HUES48 (cell line): ENCODE measurements around the gene TMEM131L.
"Not testable (repeated sequence)": the region's sequence is repeated elsewhere in the genome, so short reads cannot be mapped to it uniquely, and the experiment has no call there.

Experiments used
- H3K27ac ChIP-seq: one replicate; pipeline ENCODE4 v1.7.0; 2013; ENCODE audit warnings: low read depth, low read length, inconsistent platforms
- H3K27me3 ChIP-seq: 2 replicates; pipeline ENCODE4 v1.6.1; 2013; ENCODE audit warnings: mild to moderate bottlenecking, low read length; ENCODE audit not compliant: control insufficient read depth, insufficient read depth
- H3K36me3 ChIP-seq: 2 replicates; pipeline ENCODE4 v1.6.1; 2013; ENCODE audit warnings: low read length; ENCODE audit not compliant: control insufficient read depth, insufficient read depth
- H3K4me1 ChIP-seq: 2 replicates; pipeline ENCODE4 v1.6.1; 2013; ENCODE audit warnings: mild to moderate bottlenecking, low read length; ENCODE audit not compliant: control insufficient read depth, insufficient read depth
- H3K4me3 ChIP-seq: 2 replicates; pipeline ENCODE4 v1.5.1; 2013; ENCODE audit warnings: mild to moderate bottlenecking, low read depth, low read length
- H3K9ac ChIP-seq: 2 replicates; pipeline ENCODE4 v1.6.1; 2013; ENCODE audit warnings: mild to moderate bottlenecking, low read depth, low read length, moderate library complexity
- H3K9me3 ChIP-seq: 2 replicates; pipeline ENCODE4 v1.6.1; 2013; ENCODE audit warnings: low read length; ENCODE audit not compliant: control insufficient read depth, insufficient read depth

Gene TMEM131L

GRCh38 chr4:153549405-153549804 lies 83.2 kb downstream of the TMEM131L start:
- 0 out of 2 replicates have a peak, but pooled peaks cover 4% of the 10 kb centered on the region for H3K36me3 ChIP-seq
- H3K27ac ChIP-seq: no peak overlapping the region
- H3K4me3 ChIP-seq: no peak overlapping the region
- H3K9me3 ChIP-seq: no peaks in the 10 kb centered on the region
- no peaks in the 10 kb centered on the region for H3K27me3 ChIP-seq
- no peaks in the 10 kb centered on the region for H3K4me1 ChIP-seq
- H3K9ac ChIP-seq: no peak overlapping the region

DNA sequence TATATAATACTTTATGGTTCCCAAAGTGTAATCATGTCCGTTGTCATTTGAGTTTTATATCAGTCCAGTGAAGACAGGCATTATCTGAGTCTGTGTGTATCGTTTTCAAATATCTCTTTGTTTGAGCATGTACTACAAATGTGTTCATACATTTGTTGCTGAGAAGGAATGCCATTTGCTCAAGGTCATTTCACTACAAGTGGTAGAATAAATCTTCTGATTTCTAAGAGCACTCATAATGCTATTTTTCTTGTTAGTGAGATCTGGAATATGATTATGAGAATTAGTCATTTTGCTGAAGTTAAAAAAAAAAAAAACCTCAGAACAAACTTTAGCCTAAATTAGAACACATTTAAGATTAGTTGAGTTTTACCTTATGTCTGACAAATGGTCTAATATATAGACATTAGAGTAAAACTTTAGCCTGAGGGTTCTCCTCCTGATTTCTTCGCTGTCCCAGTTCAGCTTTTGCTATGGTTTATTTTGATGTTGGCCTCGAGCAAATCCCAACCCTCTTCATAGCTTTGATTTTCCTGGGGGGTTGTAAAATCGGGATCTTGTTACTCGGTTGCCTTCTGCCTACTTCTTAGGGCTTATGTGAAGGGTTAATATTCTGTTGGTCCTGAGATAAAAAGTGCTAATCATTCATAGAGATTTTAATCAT lies 87.1 kb downstream of the TMEM131L start:
- no peak overlapping the region for H3K9ac ChIP-seq
- no peak overlapping the region for H3K4me3 ChIP-seq
- H3K4me1 ChIP-seq: no peaks in the 10 kb centered on the region; the same call in 1 of the 2 replicates
- H3K27ac ChIP-seq: no peak overlapping the region
- no peaks in the 10 kb centered on the region for H3K9me3 ChIP-seq
- peaks cover 28% of the 10 kb centered on the region for H3K36me3 ChIP-seq
- no peaks in the 10 kb centered on the region for H3K27me3 ChIP-seq

DNA sequence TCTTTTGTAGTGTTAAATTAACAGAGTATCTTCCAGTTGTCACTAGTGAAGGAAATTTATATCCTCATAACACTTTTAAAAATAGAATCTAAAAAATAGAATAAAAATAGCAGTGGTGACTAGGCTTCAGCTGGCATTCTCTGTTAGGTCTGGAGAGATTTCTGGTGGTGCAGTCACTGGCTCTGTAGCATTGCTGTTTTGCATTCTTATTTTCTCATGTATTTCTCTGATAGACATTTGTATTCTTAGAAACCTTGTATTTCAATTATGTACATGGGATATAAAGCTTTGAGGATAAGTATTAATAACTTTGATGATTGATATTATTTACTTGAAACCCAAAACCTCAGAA lies 87.6 kb downstream of the TMEM131L start:
- Histone ChIP-seq H3K4me1 (no peaks in the 10 kb centered on the region; the same call in 1 of the 2 replicates), H3K4me3 (no peak overlapping the region), H3K27me3 (no peaks in the 10 kb centered on the region), H3K36me3 (peaks cover 31% of the 10 kb centered on the region), H3K9ac (no peak overlapping the region), H3K9me3 (no peaks in the 10 kb centered on the region), H3K27ac (no peak overlapping the region)

- Histone ChIP-seq H3K27ac (no peak overlapping the region), H3K4me1 (no peaks in the 10 kb centered on the region; the same call in 1 of the 2 replicates), H3K27me3 (no peaks in the 10 kb centered on the region), H3K4me3 (no peak overlapping the region), H3K9me3 (no peaks in the 10 kb centered on the region; the same call in none of the 2 replicates), H3K36me3 (peaks cover 44% of the 10 kb centered on the region), H3K9ac (no peak overlapping the region)
Observed at GRCh38 chr4:153555730-153556434, 89.7 kb downstream of the TMEM131L start.

DNA sequence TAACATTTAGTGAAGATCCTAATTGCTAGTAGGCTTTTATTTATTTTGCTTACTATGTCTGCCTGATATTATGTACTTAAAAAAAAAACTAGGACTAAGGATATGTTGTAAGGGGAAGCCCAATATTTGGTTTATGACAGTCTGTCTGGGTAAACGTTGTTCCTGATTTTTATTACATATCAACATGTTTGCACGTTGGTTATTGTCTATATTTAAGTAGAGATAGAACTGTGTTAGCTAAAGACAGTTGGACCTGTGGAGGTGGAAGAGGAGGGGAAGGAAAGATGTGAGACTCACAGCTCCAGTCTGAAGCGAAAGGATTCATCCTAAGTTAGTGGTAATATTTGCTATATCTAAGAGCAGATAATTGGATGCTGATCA lies 90.3 kb downstream of the TMEM131L start:
- Histone ChIP-seq H3K27ac (no peak overlapping the region), H3K9ac (no peak overlapping the region), H3K4me3 (no peak overlapping the region), H3K9me3 (peaks cover 1% of the 10 kb centered on the region), H3K27me3 (no peaks in the 10 kb centered on the region), H3K36me3 (peaks cover 45% of the 10 kb centered on the region), H3K4me1 (no peaks in the 10 kb centered on the region; the same call in 1 of the 2 replicates)

DNA sequence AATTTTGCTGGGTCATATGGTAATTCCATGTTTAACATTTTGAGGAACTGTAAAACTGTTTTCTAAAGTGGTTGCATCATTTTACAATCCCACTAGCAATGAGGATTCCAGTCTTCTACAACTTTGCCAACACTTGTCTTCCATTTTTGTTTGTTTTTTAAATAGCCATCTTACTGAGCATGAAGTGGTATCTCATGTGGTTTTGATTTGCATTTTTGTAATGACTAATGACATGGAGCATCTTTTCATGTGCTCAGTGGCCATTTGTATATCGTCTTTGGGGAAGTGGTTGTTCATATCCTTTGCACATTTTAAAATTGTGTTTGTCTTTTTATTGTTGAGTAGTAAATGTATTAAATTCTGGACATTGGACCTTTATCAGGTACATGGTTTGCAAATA lies 94.7 kb downstream of the TMEM131L start:
- Histone ChIP-seq H3K27ac (no peak overlapping the region), H3K36me3 (peaks cover 47% of the 10 kb centered on the region), H3K9me3 (peaks cover 4% of the 10 kb centered on the region), H3K4me3 (no peak overlapping the region), H3K27me3 (no peaks in the 10 kb centered on the region), H3K9ac (no peak overlapping the region), H3K4me1 (no peaks in the 10 kb centered on the region)

DNA sequence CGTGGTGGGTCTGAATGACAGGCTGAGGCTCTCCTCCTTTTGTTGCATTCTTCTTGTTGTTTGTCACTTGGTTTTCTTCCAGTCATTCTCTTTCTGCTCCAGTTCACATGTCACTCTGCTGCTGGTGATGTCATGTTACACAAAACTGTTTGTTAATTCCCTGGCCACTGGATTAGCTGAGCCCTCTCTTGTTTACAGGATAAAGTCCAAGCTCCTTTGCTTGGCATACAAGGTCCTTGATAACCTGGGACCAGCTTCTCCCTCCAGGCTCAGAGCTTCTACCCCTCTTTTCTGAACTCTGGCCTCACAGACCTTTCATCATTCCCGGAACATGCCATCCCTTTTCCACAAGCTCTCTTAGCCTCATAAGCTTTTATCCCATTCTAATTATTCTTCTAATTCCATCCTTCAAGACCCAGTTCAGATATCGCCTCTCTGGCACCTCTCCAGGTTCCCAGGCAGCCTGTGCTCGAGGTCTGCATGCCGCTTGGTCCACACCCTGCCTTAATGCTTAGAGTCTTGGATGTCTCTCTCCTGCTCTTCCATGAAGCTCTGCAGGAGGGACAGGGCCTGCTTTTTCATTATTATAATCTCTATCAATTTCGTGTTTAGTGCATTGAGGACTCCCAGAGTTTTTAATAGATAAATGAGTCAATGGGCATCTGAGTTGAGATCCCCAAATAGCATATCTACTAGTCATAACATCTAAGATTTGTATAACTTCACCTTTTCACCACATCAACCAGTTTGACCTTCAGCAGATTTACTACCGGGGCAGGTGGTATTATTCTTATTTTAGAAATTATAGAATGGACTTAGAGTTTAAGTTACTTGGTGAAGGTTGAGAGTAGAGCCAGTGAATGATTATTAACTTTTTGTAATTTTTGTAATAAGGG lies 98.7 kb downstream of the TMEM131L start:
- Histone ChIP-seq H3K4me1 (peaks cover 4% of the 10 kb centered on the region; the same call in 1 of the 2 replicates), H3K9ac (no peak overlapping the region), H3K4me3 (no peak overlapping the region), H3K9me3 (peaks cover 4% of the 10 kb centered on the region), H3K27me3 (no peaks in the 10 kb centered on the region), H3K36me3 (peaks cover 18% of the 10 kb centered on the region), H3K27ac (peak overlapping the region; percentile 37)

GRCh38 chr4:153566631-153567150 lies 100.5 kb downstream of the TMEM131L start:
- Histone ChIP-seq H3K4me1 (peaks cover 4% of the 10 kb centered on the region; the same call in 1 of the 2 replicates), H3K9me3 (no peaks in the 10 kb centered on the region), H3K36me3 (peaks cover 7% of the 10 kb centered on the region; the same call in 1 of the 2 replicates), H3K4me3 (no peak overlapping the region), H3K9ac (no peak overlapping the region), H3K27me3 (no peaks in the 10 kb centered on the region), H3K27ac (no peak overlapping the region)

GRCh38 chr4:153567660-153568059 lies 101.5 kb downstream of the TMEM131L start:
- H3K4me1 ChIP-seq: not testable (repeated sequence)

GRCh38 chr4:153570228-153570973 lies 104.2 kb downstream of the TMEM131L start:
- H3K27me3 ChIP-seq: no peaks in the 10 kb centered on the region
- H3K36me3 ChIP-seq: no peaks in the 10 kb centered on the region
- H3K9ac ChIP-seq: no peak overlapping the region
- H3K4me3 ChIP-seq: no peak overlapping the region
- H3K4me1 ChIP-seq: peaks cover 4% of the 10 kb centered on the region; the same call in 1 of the 2 replicates
- H3K27ac ChIP-seq: no peak overlapping the region
- H3K9me3 ChIP-seq: no peaks in the 10 kb centered on the region

More at GRCh38 chr4:153567660-153568059, 101.5 kb downstream of the TMEM131L start:
- not testable (repeated sequence) for H3K27ac ChIP-seq, H3K36me3 ChIP-seq, H3K9me3 ChIP-seq, H3K9ac ChIP-seq, H3K27me3 ChIP-seq, H3K4me3 ChIP-seq
